H9 (cell line): ENCODE results near the gene ZNF679. TPM values are rescaled to one million over a fixed set of nuclear protein-coding genes. Genes with fewer than 3 reads are reported as not detected.

Experiments used
- DNase-seq: peaks from one replicate; pipeline ENCODE4 v3.0.0-alpha.2; 2017
- H2AFZ ChIP-seq: one replicate; pipeline ENCODE4 v1.6.1; 2013; ENCODE audit warnings: mild to moderate bottlenecking, low read length, control low read depth, moderate library complexity
- H2AK5ac ChIP-seq: 2 replicates; pipeline ENCODE4 v1.6.1; 2013; ENCODE audit warnings: low read length, control low read depth, mixed read lengths; ENCODE audit not compliant: insufficient read length
- H2BK120ac ChIP-seq: one replicate; pipeline ENCODE4 v1.6.1; 2013; ENCODE audit warnings: low read depth, mild to moderate bottlenecking, low read length, control low read depth, inconsistent platforms; ENCODE audit not compliant: poor library complexity, severe bottlenecking
- H2BK12ac ChIP-seq: 2 replicates; pipeline ENCODE4 v1.6.1; 2013; ENCODE audit warnings: low read length, control low read depth, mixed read lengths, low read depth; ENCODE audit not compliant: insufficient read length
- H2BK15ac ChIP-seq: 2 replicates; pipeline ENCODE4 v1.6.1; 2013; ENCODE audit warnings: low read depth, low read length, control low read depth
- H2BK20ac ChIP-seq: one replicate; pipeline ENCODE4 v1.6.1; 2013; ENCODE audit warnings: low read depth, mild to moderate bottlenecking, low read length, control low read depth, inconsistent platforms; ENCODE audit not compliant: poor library complexity, severe bottlenecking
- H2BK5ac ChIP-seq: 2 replicates; pipeline ENCODE4 v1.6.1; 2013; ENCODE audit warnings: low read length, control low read depth, mixed read lengths; ENCODE audit not compliant: insufficient read length
- H3K14ac ChIP-seq: 2 replicates; pipeline ENCODE4 v1.6.1; 2013; ENCODE audit warnings: low read length, control low read depth; ENCODE audit not compliant: insufficient read depth
- H3K18ac ChIP-seq: 2 replicates; pipeline ENCODE4 v1.6.1; 2013; ENCODE audit warnings: low read depth, mild to moderate bottlenecking, mixed read lengths, low read length, control low read depth; ENCODE audit not compliant: insufficient read length
- H3K23ac ChIP-seq: 2 replicates; pipeline ENCODE4 v1.6.1; 2013; ENCODE audit warnings: low read length, control low read depth, mixed read lengths, low read depth; ENCODE audit not compliant: insufficient read length
- H3K23me2 ChIP-seq: 2 replicates; pipeline ENCODE4 v1.6.1; 2013; ENCODE audit warnings: low read depth, mild to moderate bottlenecking, mixed read lengths, low read length, control low read depth; ENCODE audit not compliant: insufficient read length, poor library complexity, severe bottlenecking
- H3K27ac ChIP-seq: 2 replicates; pipeline ENCODE4 v1.5.1; 2013; ENCODE audit warnings: low read length, control low read depth, mixed read lengths, low read depth; ENCODE audit not compliant: insufficient read length
- H3K27me3 ChIP-seq: 2 replicates; pipeline ENCODE4 v1.6.1; 2013; ENCODE audit warnings: low read length, control low read depth, inconsistent platforms; ENCODE audit not compliant: insufficient read depth
- H3K4ac ChIP-seq: 2 replicates; pipeline ENCODE4 v1.6.1; 2013; ENCODE audit warnings: low read depth, mild to moderate bottlenecking, control low read depth, inconsistent platforms, low read length, moderate library complexity
- H3K4me1 ChIP-seq: 2 replicates; pipeline ENCODE4 v1.6.1; 2013; ENCODE audit warnings: low read length, control low read depth, inconsistent platforms; ENCODE audit not compliant: insufficient read depth
- H3K4me2 ChIP-seq: 2 replicates; pipeline ENCODE4 v1.6.1; 2013; ENCODE audit warnings: low read length, control low read depth, mixed read lengths; ENCODE audit not compliant: insufficient read length, insufficient read depth
- H3K56ac ChIP-seq: 2 replicates; pipeline ENCODE4 v1.6.1; 2013; ENCODE audit warnings: low read depth, mild to moderate bottlenecking, mixed read lengths, low read length, control low read depth; ENCODE audit not compliant: insufficient read length
- H3K79me1 ChIP-seq: 2 replicates; pipeline ENCODE4 v1.6.1; 2013; ENCODE audit warnings: low read depth, mild to moderate bottlenecking, moderate library complexity, low read length, control low read depth, inconsistent platforms; ENCODE audit not compliant: insufficient read depth, poor library complexity, severe bottlenecking
- H3K79me2 ChIP-seq: 2 replicates; pipeline ENCODE4 v1.6.1; 2013; ENCODE audit warnings: low read length, control low read depth, inconsistent platforms; ENCODE audit not compliant: insufficient read depth
- H3K9ac ChIP-seq: 2 replicates; pipeline ENCODE4 v1.6.1; 2013; ENCODE audit warnings: low read length, control low read depth, mixed read lengths; ENCODE audit not compliant: insufficient read length; ENCODE audit errors: extremely low read depth
- H3K9me3 ChIP-seq: one replicate; pipeline ENCODE4 v1.6.1; 2013; ENCODE audit warnings: low read depth, low read length, inconsistent platforms; ENCODE audit not compliant: control insufficient read depth
- H3T11ph ChIP-seq: one replicate; pipeline ENCODE4 v1.6.1; 2013; ENCODE audit warnings: mild to moderate bottlenecking, low read length, control low read depth, inconsistent platforms
- H4K20me1 ChIP-seq: one replicate; pipeline ENCODE4 v1.6.1; 2013; ENCODE audit not compliant: control insufficient read depth, insufficient read length, insufficient read depth
- H4K5ac ChIP-seq: 2 replicates; pipeline ENCODE4 v1.6.1; 2013; ENCODE audit warnings: low read depth, mild to moderate bottlenecking, mixed read lengths, low read length, control low read depth; ENCODE audit not compliant: insufficient read length
- H4K8ac ChIP-seq: replicated peaks from 2 replicates; pipeline ENCODE4 v1.6.1; 2013; ENCODE audit warnings: low read length, control low read depth, mixed read lengths, low read depth; ENCODE audit not compliant: insufficient read length
- H4K91ac ChIP-seq: 2 replicates; pipeline ENCODE4 v1.6.1; 2013; ENCODE audit warnings: low read depth, mild to moderate bottlenecking, moderate library complexity, mixed read lengths, low read length, control low read depth; ENCODE audit not compliant: insufficient read length
- H3K27ac Mint-ChIP-seq, 3 experiments: 2 replicates in 2 of 3; 3 replicates in 1 of 3; pipeline ENCODE4 v1.8.0; 2020 to 2021; ENCODE audit warnings: mixed read lengths in 3 of 3, mild to moderate bottlenecking in 1 of 3, moderate library complexity in 1 of 3
- H3K27me3 Mint-ChIP-seq: 2 replicates; pipeline ENCODE4 v1.8.0; 2021; ENCODE audit warnings: low read depth, mild to moderate bottlenecking, moderate library complexity, mixed read lengths
- H3K36me3 Mint-ChIP-seq, 3 experiments: 2 replicates in 2 of 3; 3 replicates in 1 of 3; pipeline ENCODE4 v1.8.0; 2020 to 2021; ENCODE audit warnings: low read depth in 3 of 3, mixed read lengths in 3 of 3; ENCODE audit not compliant: insufficient read depth in 1 of 3
- H3K4me1 Mint-ChIP-seq, 2 experiments: 2 replicates each; pipeline ENCODE4 v1.8.0; 2020; ENCODE audit warnings: mixed read lengths in 2 of 2
- H3K4me3 Mint-ChIP-seq, 2 experiments: 2 replicates in 1 of 2; 3 replicates in 1 of 2; pipeline ENCODE4 v1.8.0; 2020 to 2021; ENCODE audit warnings: mild to moderate bottlenecking in 2 of 2, mixed read lengths in 2 of 2, moderate library complexity in 1 of 2
- H3K9me3 Mint-ChIP-seq, 2 experiments: 2 replicates in 1 of 2; 3 replicates in 1 of 2; pipeline ENCODE4 v1.8.0; 2020; ENCODE audit warnings: mild to moderate bottlenecking in 2 of 2, mixed read lengths in 2 of 2, moderate library complexity in 1 of 2
- WGBS: extraction: QIAGEN DNeasy Blood & Tissue Kit; methylation state at CpG from one replicate; pipeline ENCODE4 v1.1.7; 2013; ENCODE audit warnings: missing lambda C conversion rate, low lambda C conversion rate, mixed read lengths; ENCODE audit not compliant: insufficient read length; ENCODE audit errors: extremely low coverage; 5-methylcytosine and 5-hydroxymethylcytosine counted together
- total RNA-seq: library from RNA; stranded (reverse); gene quantifications from 2 replicates; pipeline ENCODE4 v1.2.1, GENCODE V29; 2021
- TF ChIP-seq, protein P1 (sequence below): fragments of 200-600 bp; sonication (generic); conservative IDR thresholded peaks from 3 replicates; pipeline ENCODE4 v1.8.0; 2021; ENCODE audit warnings: antibody characterized with exemption, mild to moderate bottlenecking

ZNF679 gene
- total RNA-seq, 1 experiment from 2014 or later, result not detected

DNA sequence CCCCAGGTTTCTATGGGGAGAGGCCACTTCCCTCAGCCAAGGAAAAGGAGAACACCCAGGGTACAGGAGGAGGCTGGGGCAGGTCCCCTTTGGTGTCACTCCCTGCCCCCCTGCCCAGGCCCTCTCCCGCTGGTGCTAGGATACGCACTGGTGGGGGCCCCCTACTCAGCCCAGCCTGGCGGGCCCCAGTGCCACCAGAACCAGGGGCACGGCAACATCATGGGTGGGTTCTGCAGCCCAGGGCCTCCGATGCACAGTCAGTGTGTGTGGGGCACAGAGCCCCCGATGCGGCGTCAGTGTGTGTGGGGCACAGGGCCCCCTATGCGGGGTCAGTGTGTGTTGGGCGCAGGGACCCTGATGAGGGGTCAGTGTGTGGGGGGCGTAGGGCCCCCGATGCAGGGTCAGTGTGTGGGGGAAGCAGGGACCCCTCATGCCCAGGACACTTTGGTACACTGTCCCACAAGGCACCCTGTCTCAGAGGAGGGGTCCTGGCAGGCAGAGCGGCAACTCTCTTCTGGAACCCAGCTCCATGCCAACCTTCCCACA, 44.4 kb upstream of the ZNF679 start:
- H2AK5ac ChIP-seq, result no peak overlapping the region
- H2BK15ac ChIP-seq, result no peak overlapping the region
- no peak overlapping the region for H2BK20ac ChIP-seq
- no peak overlapping the region for H2BK120ac ChIP-seq
- H3K4me1 ChIP-seq, result no peaks in the 10 kb centered on the region
- TF ChIP-seq, protein P1, sequence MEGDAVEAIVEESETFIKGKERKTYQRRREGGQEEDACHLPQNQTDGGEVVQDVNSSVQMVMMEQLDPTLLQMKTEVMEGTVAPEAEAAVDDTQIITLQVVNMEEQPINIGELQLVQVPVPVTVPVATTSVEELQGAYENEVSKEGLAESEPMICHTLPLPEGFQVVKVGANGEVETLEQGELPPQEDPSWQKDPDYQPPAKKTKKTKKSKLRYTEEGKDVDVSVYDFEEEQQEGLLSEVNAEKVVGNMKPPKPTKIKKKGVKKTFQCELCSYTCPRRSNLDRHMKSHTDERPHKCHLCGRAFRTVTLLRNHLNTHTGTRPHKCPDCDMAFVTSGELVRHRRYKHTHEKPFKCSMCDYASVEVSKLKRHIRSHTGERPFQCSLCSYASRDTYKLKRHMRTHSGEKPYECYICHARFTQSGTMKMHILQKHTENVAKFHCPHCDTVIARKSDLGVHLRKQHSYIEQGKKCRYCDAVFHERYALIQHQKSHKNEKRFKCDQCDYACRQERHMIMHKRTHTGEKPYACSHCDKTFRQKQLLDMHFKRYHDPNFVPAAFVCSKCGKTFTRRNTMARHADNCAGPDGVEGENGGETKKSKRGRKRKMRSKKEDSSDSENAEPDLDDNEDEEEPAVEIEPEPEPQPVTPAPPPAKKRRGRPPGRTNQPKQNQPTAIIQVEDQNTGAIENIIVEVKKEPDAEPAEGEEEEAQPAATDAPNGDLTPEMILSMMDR, result no peak
- no peak overlapping the region for H3K18ac ChIP-seq
- no peak overlapping the region for H2BK5ac ChIP-seq
- H3T11ph ChIP-seq, result no peak overlapping the region
- no peak overlapping the region for H3K4ac ChIP-seq
- no peak overlapping the region for H3K56ac ChIP-seq
- no peak overlapping the region for H3K27ac Mint-ChIP-seq
- H3K9ac ChIP-seq, result no peak overlapping the region
- no peak overlapping the region for H3K4me3 Mint-ChIP-seq
- no peak overlapping the region for H3K23ac ChIP-seq
- no peaks in the 10 kb centered on the region for H3K79me1 ChIP-seq
- no peak overlapping the region for H3K14ac ChIP-seq
- peaks cover 2% of the 10 kb centered on the region for H3K27me3 Mint-ChIP-seq
- H2AFZ ChIP-seq, result no peak overlapping the region
- no peak overlapping the region for H3K4me2 ChIP-seq
- no peaks in the 10 kb centered on the region for H3K79me2 ChIP-seq
- peaks cover 11 to 21% (median 12%) of the 10 kb centered on the region in 3 experiments; a peak in 5 of 7 replicates for H3K36me3 Mint-ChIP-seq
- H3K27ac ChIP-seq, result no peak overlapping the region
- DNase-seq, result no peak
- H3K4me1 Mint-ChIP-seq, result no peaks in the 10 kb centered on the region
- H4K5ac ChIP-seq, result no peak overlapping the region
- H3K27me3 ChIP-seq, result no peaks in the 10 kb centered on the region; the same call in 1 of the 2 replicates
- no peak overlapping the region for H4K91ac ChIP-seq
- H2BK12ac ChIP-seq, result no peak overlapping the region
- no peaks in the 10 kb centered on the region for H4K20me1 ChIP-seq
- peaks cover 72 to 91% of the 10 kb centered on the region in 2 experiments for H3K9me3 Mint-ChIP-seq
- peaks cover 58% of the 10 kb centered on the region for H3K9me3 ChIP-seq
- H3K23me2 ChIP-seq, result no peaks in the 10 kb centered on the region
- WGBS, result no CpG with 5 or more reads among the region's 13 CpGs
- H4K8ac ChIP-seq, result no peak overlapping the region
